SK-N-SH (cell line): ENCODE results near the gene SLC2A10. TPM values are rescaled to one million over a fixed set of nuclear protein-coding genes. Genes with fewer than 3 reads are reported as not detected.

Experiments used
- CTCF ChIA-PET: fragments of 300-600, 350-600 bp; formaldehyde crosslinking; extraction: SDS; loops from one replicate; lab custom pipeline; 2021; lab: Yijun Ruan, JAX
- POLR2A ChIA-PET: fragments of 350-600 bp; sonication (Branson Sonifier 250); formaldehyde crosslinking; extraction: SDS; loops from one replicate; lab custom pipeline; 2020; ENCODE audit warnings: antibody characterized with exemption, inconsistent platforms; lab: Yijun Ruan, JAX
- DNase-seq: peaks from one replicate; pipeline ENCODE4 v3.0.0; 2012
- H2AFZ ChIP-seq: fragments of 200-600 bp; sonication (generic); 2 replicates; pipeline ENCODE4 v1.8.1; 2016; ENCODE audit warnings: antibody characterized with exemption, mild to moderate bottlenecking, low read depth
- H3F3A ChIP-seq: fragments of 200-600 bp; sonication (generic); replicated peaks from 2 replicates; pipeline ENCODE3; 2016; ENCODE audit warnings: antibody characterized with exemption, mild to moderate bottlenecking; ENCODE audit not compliant: insufficient read depth
- H3K27ac ChIP-seq, 2 experiments: fragments of 200-500 bp in 1 of 2; fragments of 200-600 bp in 1 of 2; sonication (Bioruptor generic) in 1 of 2; sonication (generic), shearing (Covaris generic) in 1 of 2; 2 replicates each; pipeline versions ENCODE4 v1.5.1 to v1.6.1; 2014 to 2016; ENCODE audit warnings: low read depth in 2 of 2, inconsistent platforms in 1 of 2, low read length in 1 of 2, mild to moderate bottlenecking in 1 of 2, mixed read lengths in 1 of 2
- H3K27me3 ChIP-seq: fragments of 200-600 bp; sonication (generic), shearing (Covaris generic); 2 replicates; pipeline ENCODE4 v1.6.1; 2016; ENCODE audit warnings: mixed run types; ENCODE audit not compliant: insufficient read depth
- H3K36me3 ChIP-seq, 2 experiments: fragments of 200-500 bp in 1 of 2; fragments of 200-600 bp in 1 of 2; sonication (Bioruptor generic) in 1 of 2; sonication (generic) in 1 of 2; replicated peaks in 1 of 2; 2 replicates each; pipeline versions ENCODE3 to v1.5.1; 2014 to 2016; ENCODE audit warnings: low read length in 1 of 2, mild to moderate bottlenecking in 1 of 2; ENCODE audit not compliant: insufficient read depth in 2 of 2, control insufficient read depth in 1 of 2
- H3K4me1 ChIP-seq, 2 experiments: fragments of 200-500 bp in 1 of 2; fragments of 200-600 bp in 1 of 2; sonication (Bioruptor generic) in 1 of 2; sonication (generic), shearing (Covaris generic) in 1 of 2; 2 replicates each; pipeline versions ENCODE4 v1.5.1 to v1.6.1; 2014 to 2016; ENCODE audit warnings: low read depth in 1 of 2, low read length in 1 of 2, mixed run types in 1 of 2; ENCODE audit not compliant: insufficient read depth in 2 of 2, control insufficient read depth in 1 of 2
- H3K4me2 ChIP-seq: fragments of 200-600 bp; sonication (generic), shearing (Covaris generic); 2 replicates; pipeline ENCODE4 v1.6.1; 2017; ENCODE audit warnings: mixed run types
- H3K4me3 ChIP-seq, 2 experiments: fragments of 200-500 bp in 1 of 2; fragments of 200-600 bp in 1 of 2; sonication (Bioruptor generic) in 1 of 2; sonication (generic), shearing (Covaris generic) in 1 of 2; 2 replicates each; pipeline versions ENCODE4 v1.5.1 to v1.8.1; 2014 to 2016; ENCODE audit warnings: low read depth in 2 of 2, inconsistent platforms in 1 of 2, low read length in 1 of 2, mild to moderate bottlenecking in 1 of 2, mixed read lengths in 1 of 2, moderate library complexity in 1 of 2
- H3K79me2 ChIP-seq: fragments of 200-600 bp; sonication (generic); 2 replicates; pipeline ENCODE4 v1.8.1; 2017; ENCODE audit warnings: mild to moderate bottlenecking; ENCODE audit not compliant: insufficient read depth
- H3K9ac ChIP-seq: fragments of 200-600 bp; sonication (generic); 2 replicates; pipeline ENCODE4 v1.6.1; 2017; ENCODE audit warnings: mixed run types
- H3K9me2 ChIP-seq: fragments of 200-600 bp; sonication (generic); 2 replicates; pipeline ENCODE4 v1.6.1; 2017; ENCODE audit warnings: mixed run types
- H3K9me3 ChIP-seq: fragments of 200-600 bp; sonication (generic); 2 replicates; pipeline ENCODE4 v1.6.1; 2017; ENCODE audit warnings: mixed run types, mild to moderate bottlenecking, moderate library complexity
- H4K20me1 ChIP-seq: fragments of 200-600 bp; sonication (generic); 2 replicates; pipeline ENCODE4 v1.6.1; 2017; ENCODE audit warnings: mild to moderate bottlenecking, mixed run types; ENCODE audit not compliant: insufficient read depth
- CHD2 ChIP-seq: fragments of 150-350 bp; IDR thresholded peaks from 2 replicates; pipeline ENCODE4 v1.6.1; 2018; ENCODE audit warnings: low read length; ENCODE audit not compliant: partially characterized antibody
- FOSL2 ChIP-seq: IDR thresholded peaks from 2 replicates; pipeline ENCODE4 v1.4.0; 2012; ENCODE audit warnings: low read depth, mild to moderate bottlenecking, moderate library complexity, borderline replicate concordance
- FOXJ3 ChIP-seq: sonication (generic); formaldehyde crosslinking; IDR thresholded peaks from 2 replicates; pipeline ENCODE4 v1.5.1; 2020; ENCODE audit warnings: mild to moderate bottlenecking, missing genetic modification reagents
- FOXM1 ChIP-seq: IDR thresholded peaks from 2 replicates; pipeline ENCODE4 v1.4.0; 2012; ENCODE audit warnings: low read depth, mild to moderate bottlenecking
- GATA2 ChIP-seq: sonication (generic); formaldehyde crosslinking; IDR thresholded peaks from 2 replicates; pipeline ENCODE4 v1.5.0; 2020; ENCODE audit warnings: mild to moderate bottlenecking, missing genetic modification reagents
- JUND ChIP-seq: IDR thresholded peaks from 2 replicates; pipeline ENCODE4 v1.4.0; 2012
- MAX ChIP-seq: IDR thresholded peaks from 2 replicates; pipeline ENCODE4 v1.4.0; 2012; ENCODE audit warnings: low read depth
- MXI1 ChIP-seq: IDR thresholded peaks from 2 replicates; pipeline ENCODE4 v1.6.1; 2012; ENCODE audit warnings: mild to moderate bottlenecking, low read depth, low read length, improper control_type of control experiment
- RAD21 ChIP-seq: IDR thresholded peaks from 2 replicates; pipeline ENCODE4 v1.6.1; 2012; ENCODE audit warnings: mild to moderate bottlenecking, low read length
- RFX5 ChIP-seq: IDR thresholded peaks from 2 replicates; pipeline ENCODE4 v1.6.1; 2012; ENCODE audit warnings: mild to moderate bottlenecking, improper control_type of control experiment, low read length
- RXRA ChIP-seq: IDR thresholded peaks from 2 replicates; pipeline ENCODE4 v1.4.0; 2012; ENCODE audit warnings: low read depth, mild to moderate bottlenecking, borderline replicate concordance
- SMC3 ChIP-seq: IDR thresholded peaks from 2 replicates; pipeline ENCODE4 v1.6.1; 2012; ENCODE audit warnings: low read depth, low read length, improper control_type of control experiment
- YY1 ChIP-seq: IDR thresholded peaks from 2 replicates; pipeline ENCODE4 v1.4.0; 2012; ENCODE audit warnings: low read depth, mild to moderate bottlenecking
- ZBTB33 ChIP-seq: IDR thresholded peaks from 2 replicates; pipeline ENCODE4 v1.4.0; 2012; ENCODE audit warnings: low read depth, borderline replicate concordance
- WGBS: methylation state at CpG from one replicate; pipeline ENCODE4 v1.1.6; 2017; ENCODE audit warnings: low lambda C conversion rate; 5-methylcytosine and 5-hydroxymethylcytosine counted together
- polyA plus RNA-seq, 3 experiments: library from polyadenylated mRNA; depleted of rRNA; stranded (reverse); fragments of >200 nt; gene quantifications; 2 replicates each; pipeline ENCODE4 v1.2.3, GENCODE V29; 2012
- TF ChIP-seq, protein P1 (sequence below): fragments of 150-350 bp; IDR thresholded peaks from 2 replicates; pipeline ENCODE4 v1.6.1; 2017; ENCODE audit warnings: antibody characterized with exemption, low read length, low read depth, borderline replicate concordance
- TF ChIP-seq, protein P2 (sequence below): fragments of 150-350 bp; IDR thresholded peaks from 2 replicates; pipeline ENCODE4 v1.6.1; 2016; ENCODE audit warnings: mild to moderate bottlenecking, low read depth, low read length
- TF ChIP-seq, protein P3 (sequence below): fragments of 200-600 bp; sonication (generic); IDR thresholded peaks from 2 replicates; pipeline ENCODE4 v1.6.1; 2017; ENCODE audit warnings: antibody characterized with exemption, mild to moderate bottlenecking, moderate library complexity

The SLC2A10 gene
- polyA plus RNA-seq, 1 of the 3 experiments (the other 2 are of a cell fraction) = 12.6 TPM

DNA sequence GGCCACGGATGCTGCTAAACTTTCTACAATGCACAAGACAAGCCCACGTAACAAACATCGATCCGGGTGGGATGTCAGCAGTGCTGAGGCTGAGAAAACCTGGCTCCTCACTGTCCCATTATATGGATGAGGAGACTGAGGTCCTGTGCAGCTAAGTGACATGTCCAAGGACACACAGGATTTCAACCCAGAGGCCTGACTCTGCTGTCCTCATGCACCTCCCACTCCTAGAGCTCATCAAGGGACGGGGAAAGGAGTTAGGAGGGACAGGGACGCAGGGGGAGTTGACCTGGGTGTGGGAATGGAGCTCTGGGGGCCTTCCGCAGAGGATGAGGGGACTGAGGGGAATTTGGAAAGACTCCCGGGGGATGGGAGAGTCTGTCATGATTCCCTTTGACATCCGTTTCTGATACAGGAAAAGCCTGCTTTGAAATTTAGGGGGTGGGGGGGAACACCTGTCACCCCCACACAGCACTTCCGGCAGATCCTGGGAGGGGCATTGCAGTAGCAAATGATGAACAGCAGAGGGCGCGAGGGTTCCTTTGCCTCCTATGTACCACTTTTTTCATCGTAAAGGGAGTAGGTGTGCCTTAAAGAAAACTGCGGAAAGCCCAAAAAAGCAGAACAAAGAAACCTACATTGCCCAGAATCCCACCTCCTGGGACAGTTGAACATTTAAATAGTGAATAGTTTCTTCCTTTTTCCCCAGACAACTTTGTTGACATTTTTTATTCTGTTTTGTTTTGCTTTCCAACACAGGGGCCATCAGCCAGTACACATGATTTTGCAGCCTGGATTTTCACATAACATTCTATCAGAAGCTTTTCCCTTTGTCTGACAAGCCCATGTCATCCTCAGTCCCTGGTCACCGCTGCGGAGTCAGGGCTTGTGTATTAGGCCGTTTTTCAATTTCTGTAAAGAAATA is 48.6 kb downstream of the SLC2A10 start (continued):
- TF ChIP-seq RAD21 (peak; percentile 82), MXI1 (no peak), SMC3 (peak; percentile 85), RXRA (no peak), CHD2 (no peak), FOXM1 (no peak), FOSL2 (no peak), RFX5 (no peak)
- TF ChIP-seq, all 33 proteins: peak for 3

GRCh38 chr20:46758929-46759669 is 49.6 kb downstream of the SLC2A10 start:
- DNase-seq = no peak
- H3K79me2 ChIP-seq = no peaks in the 10 kb centered on the region
- no peaks in the 10 kb centered on the region for H3K36me3 ChIP-seq
- CTCF ChIA-PET = interaction anchor here (0.7 to 8.0 kb wide), 15 partner anchors 8 to 934 kb away, joined by 3 to 163 read pairs (median 6); no protein-coding TSS in a partner anchor
- 60% methylated on average over 6 of the region's 6 CpGs for WGBS
- H3K4me1 ChIP-seq = no peaks in the 10 kb centered on the region
- H3K4me3 ChIP-seq = no peak overlapping the region
- H2AFZ ChIP-seq = no peak overlapping the region
- H3K27ac ChIP-seq = no peak overlapping the region
- no peak for TF ChIP-seq GATA2 (CRISPR knock-in tag)
- no peak for TF ChIP-seq JUND
- no peak for TF ChIP-seq RFX5
- TF ChIP-seq, all 33 proteins: peak for 0
- no peaks in the 10 kb centered on the region for H3K9me2 ChIP-seq
- H4K20me1 ChIP-seq = no peaks in the 10 kb centered on the region
- POLR2A ChIA-PET = no interaction called here
- H3F3A ChIP-seq = no peaks in the 10 kb centered on the region
- no peak overlapping the region for H3K4me2 ChIP-seq
- no peaks in the 10 kb centered on the region for H3K27me3 ChIP-seq
- no peak overlapping the region for H3K9ac ChIP-seq
- H3K9me3 ChIP-seq = no peaks in the 10 kb centered on the region

DNA sequence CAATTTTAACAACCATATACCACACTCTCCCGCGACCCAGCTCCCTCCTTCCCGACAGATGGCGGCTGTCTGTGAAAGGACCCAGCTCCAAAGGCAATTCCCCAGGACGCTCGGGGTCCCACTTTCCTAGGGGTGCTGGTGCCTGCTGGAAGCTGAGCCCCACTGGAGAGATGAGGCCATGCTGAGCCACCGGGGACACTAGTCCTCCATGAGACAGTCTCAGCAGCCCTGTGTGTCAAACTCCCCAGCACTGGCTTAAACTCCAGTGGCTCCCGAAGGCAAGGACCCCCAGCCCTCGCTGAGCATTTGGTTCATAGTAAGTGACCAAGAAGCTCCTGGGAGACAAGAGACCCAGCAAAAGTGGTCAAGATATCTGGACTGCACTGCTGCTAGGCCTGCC is 52.1 kb downstream of the SLC2A10 start:
- H3K9me3 ChIP-seq = no peaks in the 10 kb centered on the region
- H4K20me1 ChIP-seq = no peaks in the 10 kb centered on the region
- no peak overlapping the region for H3K4me2 ChIP-seq
- no peaks in the 10 kb centered on the region for H3F3A ChIP-seq
- no peak for DNase-seq
- WGBS = 70% methylated on average over 7 of the region's 9 CpGs
- no peak overlapping the region for H3K4me3 ChIP-seq
- H3K79me2 ChIP-seq = no peaks in the 10 kb centered on the region
- no peak overlapping the region for H3K27ac ChIP-seq
- ChIA-PET CTCF (interaction anchor here (1.2 to 8.5 kb wide), 2 partner anchors 8 to 10 kb away, joined by 3 to 46 read pairs; no protein-coding TSS in a partner anchor), POLR2A (no interaction called here)
- peaks cover 0 to 12% of the 10 kb centered on the region in 2 experiments; a peak in 2 of 4 replicates for H3K4me1 ChIP-seq
- no peak overlapping the region for H3K9ac ChIP-seq
- no peaks in the 10 kb centered on the region for H3K27me3 ChIP-seq
- H2AFZ ChIP-seq = no peak overlapping the region
- no peaks in the 10 kb centered on the region for H3K36me3 ChIP-seq
- H3K9me2 ChIP-seq = no peaks in the 10 kb centered on the region
- TF ChIP-seq, protein P1, sequence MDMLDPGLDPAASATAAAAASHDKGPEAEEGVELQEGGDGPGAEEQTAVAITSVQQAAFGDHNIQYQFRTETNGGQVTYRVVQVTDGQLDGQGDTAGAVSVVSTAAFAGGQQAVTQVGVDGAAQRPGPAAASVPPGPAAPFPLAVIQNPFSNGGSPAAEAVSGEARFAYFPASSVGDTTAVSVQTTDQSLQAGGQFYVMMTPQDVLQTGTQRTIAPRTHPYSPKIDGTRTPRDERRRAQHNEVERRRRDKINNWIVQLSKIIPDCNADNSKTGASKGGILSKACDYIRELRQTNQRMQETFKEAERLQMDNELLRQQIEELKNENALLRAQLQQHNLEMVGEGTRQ = no peak
- TF ChIP-seq ZBTB33 = no peak
- no peak for TF ChIP-seq YY1
- TF ChIP-seq FOXM1 = no peak
- TF ChIP-seq FOXJ3 = no peak
- TF ChIP-seq JUND = no peak
- no peak for TF ChIP-seq MAX
- TF ChIP-seq, protein P2, sequence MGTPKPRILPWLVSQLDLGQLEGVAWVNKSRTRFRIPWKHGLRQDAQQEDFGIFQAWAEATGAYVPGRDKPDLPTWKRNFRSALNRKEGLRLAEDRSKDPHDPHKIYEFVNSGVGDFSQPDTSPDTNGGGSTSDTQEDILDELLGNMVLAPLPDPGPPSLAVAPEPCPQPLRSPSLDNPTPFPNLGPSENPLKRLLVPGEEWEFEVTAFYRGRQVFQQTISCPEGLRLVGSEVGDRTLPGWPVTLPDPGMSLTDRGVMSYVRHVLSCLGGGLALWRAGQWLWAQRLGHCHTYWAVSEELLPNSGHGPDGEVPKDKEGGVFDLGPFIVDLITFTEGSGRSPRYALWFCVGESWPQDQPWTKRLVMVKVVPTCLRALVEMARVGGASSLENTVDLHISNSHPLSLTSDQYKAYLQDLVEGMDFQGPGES = no peak
- TF ChIP-seq, protein P3, sequence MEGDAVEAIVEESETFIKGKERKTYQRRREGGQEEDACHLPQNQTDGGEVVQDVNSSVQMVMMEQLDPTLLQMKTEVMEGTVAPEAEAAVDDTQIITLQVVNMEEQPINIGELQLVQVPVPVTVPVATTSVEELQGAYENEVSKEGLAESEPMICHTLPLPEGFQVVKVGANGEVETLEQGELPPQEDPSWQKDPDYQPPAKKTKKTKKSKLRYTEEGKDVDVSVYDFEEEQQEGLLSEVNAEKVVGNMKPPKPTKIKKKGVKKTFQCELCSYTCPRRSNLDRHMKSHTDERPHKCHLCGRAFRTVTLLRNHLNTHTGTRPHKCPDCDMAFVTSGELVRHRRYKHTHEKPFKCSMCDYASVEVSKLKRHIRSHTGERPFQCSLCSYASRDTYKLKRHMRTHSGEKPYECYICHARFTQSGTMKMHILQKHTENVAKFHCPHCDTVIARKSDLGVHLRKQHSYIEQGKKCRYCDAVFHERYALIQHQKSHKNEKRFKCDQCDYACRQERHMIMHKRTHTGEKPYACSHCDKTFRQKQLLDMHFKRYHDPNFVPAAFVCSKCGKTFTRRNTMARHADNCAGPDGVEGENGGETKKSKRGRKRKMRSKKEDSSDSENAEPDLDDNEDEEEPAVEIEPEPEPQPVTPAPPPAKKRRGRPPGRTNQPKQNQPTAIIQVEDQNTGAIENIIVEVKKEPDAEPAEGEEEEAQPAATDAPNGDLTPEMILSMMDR = no peak
